GM18520 (cell line): Measurements from ENCODE around the gene SNX9.

ENCODE experiments used
- ATAC-seq: cut with Tn5 transposase; IDR thresholded peaks from one replicate; pipeline ENCODE4 v1.9.1; 2021; ENCODE audit not compliant: unreplicated experiment

The SNX9 gene

GRCh38 chr6:157989541-157990289 is 166.7 kb downstream of the SNX9 start:
- no peak for ATAC-seq

DNA sequence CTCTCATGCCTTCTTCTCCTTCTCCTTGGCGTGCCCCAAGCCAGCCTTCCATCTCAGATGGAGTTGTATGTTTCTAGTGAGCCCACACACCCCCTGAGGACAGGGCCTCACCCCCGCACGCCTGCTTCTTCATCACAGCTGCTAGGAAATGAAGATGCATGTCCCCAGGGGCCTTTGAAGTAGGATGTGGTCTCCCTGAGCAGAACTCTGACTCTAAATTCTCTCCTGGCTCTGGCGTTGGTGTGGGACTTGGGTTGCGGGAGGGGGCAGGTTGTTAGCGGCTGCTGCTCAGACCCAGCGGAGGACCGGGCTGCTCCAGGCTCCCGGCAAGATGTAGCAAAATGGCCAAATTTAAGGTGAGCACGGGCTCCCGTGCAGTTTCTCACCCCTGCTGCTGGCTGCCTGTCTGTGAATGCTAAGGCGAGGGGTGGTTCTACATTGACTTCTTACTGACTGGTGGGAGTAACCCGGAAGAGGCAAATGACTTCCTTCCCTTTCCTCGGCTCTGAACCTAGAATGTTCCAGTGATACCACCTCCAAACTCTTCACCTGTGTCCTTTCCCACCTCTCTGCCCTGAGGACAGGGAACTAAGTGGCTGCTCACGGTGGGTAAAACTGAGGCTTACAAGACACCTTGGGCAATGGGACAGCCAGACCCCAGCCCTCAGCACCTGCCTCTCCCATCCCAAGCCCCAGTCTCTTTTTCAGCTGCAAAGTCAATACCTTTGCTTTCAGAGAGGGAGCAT is 167.4 kb downstream of the SNX9 start:
- no peak for ATAC-seq

DNA sequence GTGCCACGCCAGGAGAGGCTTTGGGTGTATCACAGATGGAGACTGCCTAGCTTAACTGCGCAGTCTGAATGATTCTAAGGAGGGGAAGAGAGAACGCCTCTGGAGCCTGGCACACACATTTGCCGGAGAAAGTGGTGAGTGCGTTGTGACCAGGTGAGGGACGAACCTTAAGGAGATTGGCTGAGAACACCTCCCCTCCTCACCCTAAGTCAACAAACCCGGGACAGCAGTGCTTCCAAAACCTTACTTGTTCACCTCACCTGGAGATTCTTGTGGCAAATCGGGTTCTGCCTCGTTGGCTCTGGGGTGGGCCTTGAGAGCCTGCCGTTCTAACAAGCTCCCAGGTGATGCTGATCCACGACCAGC is 168.0 kb downstream of the SNX9 start:
- no peak for ATAC-seq

GRCh38 chr6:157993076-157993475 is 170.0 kb downstream of the SNX9 start:
- no peak for ATAC-seq

DNA sequence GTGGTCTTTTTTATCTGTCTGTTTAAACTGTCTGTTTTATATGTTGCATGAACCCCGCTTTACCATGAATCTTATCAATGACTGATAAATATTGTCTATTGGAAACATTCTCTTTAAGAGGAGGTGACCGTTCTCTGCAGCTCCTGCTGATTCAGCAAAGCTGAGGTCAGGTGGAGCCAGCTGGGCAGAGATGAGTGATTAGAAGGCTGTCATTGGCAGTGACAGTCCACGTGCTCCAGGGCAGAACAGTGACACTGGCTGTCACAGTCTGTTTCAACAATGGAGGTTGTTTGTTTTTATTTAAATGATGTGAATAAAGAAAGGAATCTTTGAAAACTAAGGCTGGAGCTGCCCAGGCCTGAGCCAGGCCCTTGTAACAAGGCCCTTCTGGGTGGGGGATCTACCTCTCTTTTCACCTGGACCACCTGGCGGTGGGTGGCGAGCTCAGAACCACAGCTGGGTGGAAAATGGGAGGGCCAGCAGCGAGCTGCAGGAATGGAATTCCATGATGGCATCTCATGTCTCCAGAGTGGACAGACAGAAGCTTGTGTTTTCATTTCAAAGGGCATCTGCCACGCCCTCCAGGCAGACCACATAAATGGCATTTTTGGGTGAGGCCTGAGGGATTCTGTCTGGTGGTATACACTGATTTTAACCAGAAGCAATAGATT is 171.2 kb downstream of the SNX9 start:
- ATAC-seq, result no peak
